NCI-H187 treated with DMSO at 0.1 percent for 48 hours (cell line): ENCODE measurements around the gene HSDL2.

Experiments used
- DNase-seq: peaks from one replicate; lab custom pipeline; 2025; lab: John Stamatoyannopoulos, UW

HSDL2 gene

GRCh38 chr9:112446526-112446925, 66.6 kb downstream of the HSDL2 start:
- no peak for DNase-seq

DNA sequence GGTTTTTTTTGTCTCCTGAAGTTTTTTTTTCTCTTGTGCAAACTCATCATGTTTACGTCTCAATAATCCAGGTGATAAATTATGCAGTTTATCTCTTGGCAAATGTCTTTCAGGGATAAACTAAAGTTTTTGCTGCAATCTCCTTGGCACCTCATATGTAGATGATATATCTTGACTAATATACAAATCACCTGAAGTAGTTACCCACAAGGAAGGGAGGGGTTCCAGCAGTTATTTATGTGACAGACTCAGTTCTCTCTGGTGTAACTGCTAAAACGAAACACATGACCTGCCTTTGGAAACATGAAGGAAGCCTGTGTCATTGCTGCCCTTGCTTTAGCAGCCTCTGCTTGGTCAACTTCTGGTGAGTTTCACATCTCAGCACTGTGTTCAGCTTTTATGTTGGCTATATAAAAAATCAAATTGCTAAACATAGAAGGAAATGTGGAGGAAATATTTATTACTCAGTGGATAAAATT, 67.4 kb downstream of the HSDL2 start:
- no peak for DNase-seq

DNA sequence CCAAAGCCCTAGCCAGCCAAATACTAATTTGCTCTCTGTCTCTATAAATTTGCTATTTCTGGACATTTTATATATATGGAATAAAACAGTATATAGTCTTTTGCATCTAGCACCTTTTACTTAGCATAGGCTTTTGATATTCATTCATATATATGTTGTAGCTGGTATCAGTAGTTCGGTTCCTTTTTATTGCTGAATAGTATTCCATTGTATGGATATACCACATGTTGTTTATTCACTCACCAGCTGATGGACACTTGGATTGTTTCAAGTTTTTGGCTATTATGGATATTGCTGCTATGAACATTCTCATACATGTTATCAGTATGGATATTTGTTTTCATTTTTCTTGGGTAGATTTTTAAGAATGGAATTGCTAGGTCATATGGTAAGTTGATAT, 82.9 kb downstream of the HSDL2 start:
- DNase-seq, result no peak

GRCh38 chr9:112465352-112465751, 85.4 kb downstream of the HSDL2 start:
- DNase-seq, result no peak

DNA sequence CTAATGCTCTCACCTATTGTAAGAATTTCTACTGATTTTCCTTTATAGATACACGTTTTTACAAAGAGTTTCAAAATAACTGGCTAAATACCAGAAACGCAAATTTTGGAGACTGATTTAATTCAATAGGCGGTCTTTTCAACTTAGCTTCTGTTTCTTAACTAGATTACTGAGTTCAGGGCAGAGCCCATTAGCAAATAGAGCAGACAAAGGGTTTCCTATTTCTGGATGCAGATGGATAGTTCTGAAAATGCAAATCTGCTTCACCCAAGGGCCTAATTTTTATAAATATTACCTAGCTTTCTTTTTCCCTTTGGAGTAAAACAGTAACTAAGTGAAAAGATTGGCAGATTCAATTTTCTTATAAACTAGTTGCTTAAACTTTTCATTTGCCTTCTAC, 93.1 kb downstream of the HSDL2 start:
- no peak for DNase-seq

DNA sequence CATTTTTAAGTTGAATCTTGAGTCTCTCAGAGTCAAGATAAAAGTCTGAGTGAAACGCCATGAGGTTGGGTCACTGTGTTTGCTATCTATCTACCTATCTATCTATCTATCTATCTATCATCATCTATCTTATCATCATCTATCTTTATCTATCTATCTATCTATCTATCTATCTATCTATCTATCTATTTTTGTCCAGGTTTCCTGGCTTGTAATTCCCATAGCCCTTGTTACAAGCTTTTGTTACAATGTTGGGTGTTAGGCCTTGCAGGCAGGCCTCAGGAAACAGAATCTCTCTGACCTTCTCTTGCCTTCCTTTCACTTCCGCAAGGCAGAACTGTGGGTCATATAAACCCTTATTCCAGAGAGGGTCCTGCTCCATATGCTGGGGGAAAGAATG, 94.1 kb downstream of the HSDL2 start:
- DNase-seq, result no peak

DNA sequence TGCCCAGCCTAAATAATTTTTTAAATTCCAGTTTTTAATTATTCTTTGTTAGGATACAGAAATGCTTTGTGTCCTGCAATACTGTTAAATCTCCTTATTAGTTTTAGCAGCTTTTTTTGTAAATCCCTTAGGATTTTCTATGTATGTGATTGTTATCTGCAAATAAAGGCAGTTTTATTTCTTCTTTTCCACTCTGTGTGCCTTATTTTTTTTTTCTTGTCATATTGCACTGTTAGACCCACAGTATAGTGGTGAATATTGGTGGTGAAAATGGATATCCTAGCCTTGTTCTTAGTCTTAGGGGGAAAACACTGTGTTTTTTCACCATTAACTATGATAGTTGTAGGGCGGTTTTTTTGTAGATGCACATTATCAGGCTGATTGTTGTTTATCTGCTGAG, 95.4 kb downstream of the HSDL2 start:
- DNase-seq, result no peak

DNA sequence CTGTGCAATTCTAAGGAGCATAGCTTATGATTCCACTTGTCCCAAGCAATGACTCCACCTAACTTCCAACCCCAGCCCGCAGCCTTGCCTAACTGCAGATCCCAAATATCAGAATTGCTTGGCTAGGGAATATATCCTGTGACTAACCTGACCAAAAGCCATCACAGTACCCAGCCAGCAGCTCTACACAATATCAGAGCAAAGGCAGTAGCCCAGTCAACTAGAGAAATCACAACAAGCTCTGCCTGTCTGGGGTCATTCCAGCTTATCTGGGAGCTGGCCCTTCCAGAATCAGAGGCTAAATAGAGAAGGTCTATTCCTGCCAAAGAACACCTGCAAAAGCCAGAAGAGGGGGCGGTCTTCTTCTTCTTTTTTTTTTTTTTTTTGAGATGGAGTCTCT, 97.4 kb downstream of the HSDL2 start:
- no peak for DNase-seq

- no peak for DNase-seq
These were observed 99.3 kb downstream of the HSDL2 start for GRCh38 chr9:112479221-112479620.

DNA sequence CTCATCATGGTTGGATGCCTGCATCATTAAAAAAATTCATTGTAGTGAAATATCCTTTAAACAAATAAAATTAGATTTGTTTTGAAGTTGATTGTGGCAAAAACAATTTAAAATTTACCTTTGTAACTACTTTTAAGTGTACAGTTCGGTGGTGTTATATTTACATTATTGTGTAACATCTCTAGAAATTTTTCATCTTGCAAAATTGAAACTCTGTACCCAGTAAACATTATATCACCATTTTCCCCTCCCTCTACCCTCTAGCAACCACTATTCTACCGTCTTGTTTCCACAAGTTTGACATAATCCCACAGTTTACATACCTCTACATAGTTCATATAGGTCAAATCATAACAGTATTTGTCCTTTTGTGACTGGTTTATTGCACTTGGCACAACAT, 104.7 kb downstream of the HSDL2 start:
- DNase-seq, result no peak

DNA sequence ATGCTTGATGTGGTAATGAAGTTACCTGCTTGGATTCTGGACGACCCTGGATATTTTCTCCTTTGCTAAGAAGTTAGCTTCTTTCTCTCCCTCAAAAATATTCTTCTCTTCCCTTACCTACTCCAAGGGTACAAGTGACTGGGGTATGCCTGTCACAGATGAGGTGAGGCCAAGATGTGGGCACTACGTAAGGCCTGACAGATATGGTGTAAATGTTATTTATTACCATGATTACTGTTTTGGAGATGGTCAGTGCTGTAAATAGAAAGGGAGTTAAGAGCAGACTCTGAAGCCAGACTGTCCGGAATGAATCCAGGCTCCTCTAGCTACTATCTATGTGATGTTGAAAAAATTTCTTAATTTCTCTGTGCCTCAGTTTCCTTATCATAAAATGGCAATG, 105.7 kb downstream of the HSDL2 start:
- no peak for DNase-seq

DNA sequence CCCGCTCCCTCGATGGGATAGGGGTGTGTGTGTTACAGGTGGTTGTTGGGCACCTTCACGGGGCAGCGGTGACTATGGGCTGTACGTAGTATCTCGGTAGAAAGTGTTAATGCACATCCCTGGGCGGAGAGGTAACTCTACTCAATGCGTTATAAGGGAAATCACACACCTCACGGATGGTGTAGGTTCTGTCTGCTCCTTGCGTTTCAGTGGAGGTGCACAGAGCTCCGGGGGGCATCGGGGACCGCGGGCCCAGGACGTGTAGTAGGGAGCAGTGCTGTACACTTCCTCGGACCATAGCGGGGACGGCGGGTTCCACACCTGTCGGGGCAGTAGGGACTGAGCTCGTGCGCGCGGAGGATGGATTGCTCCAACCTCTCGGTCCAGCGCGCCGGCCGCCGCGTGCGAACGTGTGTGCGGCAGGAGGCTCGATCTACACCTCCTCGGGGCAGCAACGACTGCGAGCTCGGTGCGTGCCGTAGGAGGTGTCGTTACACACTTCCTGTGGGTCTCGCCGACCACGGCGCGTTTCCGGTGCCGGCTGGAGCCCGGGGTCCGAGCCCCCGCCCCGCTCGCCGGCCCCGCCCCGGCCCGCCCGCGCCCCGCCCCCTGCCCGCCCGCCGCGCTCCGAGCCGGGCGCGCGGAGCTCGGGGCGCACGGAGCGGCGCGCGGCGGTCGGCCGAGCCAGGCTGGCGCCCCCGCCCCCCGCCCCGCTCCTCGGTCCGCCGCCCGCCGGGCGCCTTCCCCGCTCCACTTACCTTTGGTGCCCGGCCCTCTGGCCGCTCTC, 106.5 kb downstream of the HSDL2 start, which contains the start of gene KIAA1958:
KIAA1958 (plus strand) TSS at position 607 of the 787 bp plus-strand sequence. CDS start 87,254 bp downstream, outside the sequence.
- no peak for DNase-seq

DNA sequence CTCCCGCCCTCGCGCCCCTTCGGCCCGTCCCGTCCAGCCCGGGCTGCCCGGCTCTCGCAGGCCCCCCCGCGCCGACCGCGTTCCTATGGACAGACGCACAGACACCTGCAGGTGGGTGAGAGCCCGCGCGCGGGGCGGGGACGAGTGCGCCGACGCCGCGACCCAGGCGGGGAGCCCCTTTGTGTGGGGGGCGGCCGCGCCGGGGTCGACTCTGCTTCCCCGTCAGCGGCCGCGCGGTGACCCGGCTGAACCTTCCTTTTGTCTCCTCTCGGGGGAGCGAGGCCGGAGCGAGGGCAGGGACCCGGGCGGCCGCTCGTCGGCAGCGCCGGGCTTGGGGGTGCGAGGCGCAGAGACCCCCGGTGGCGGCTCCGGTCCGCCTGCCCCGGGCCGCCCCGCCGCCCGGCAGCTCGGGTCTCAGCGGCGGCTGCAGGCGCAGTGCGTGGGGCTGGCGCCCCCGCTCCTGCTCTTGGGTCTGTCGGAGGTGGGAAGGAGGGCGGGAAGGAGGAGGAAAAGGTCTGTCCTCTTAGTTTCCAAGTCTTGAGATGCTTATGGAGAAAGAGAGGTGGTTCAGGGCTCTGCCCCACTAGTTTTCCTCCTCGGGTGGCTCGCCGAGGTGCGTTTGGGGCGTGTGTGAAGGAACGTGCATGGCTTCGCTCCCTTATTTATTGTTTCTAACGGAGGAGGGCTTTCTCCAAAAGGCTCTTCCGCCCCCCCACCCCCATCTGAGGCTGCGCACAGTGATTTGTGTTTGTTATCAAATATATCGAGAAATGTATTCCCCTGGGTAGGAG, 107.3 kb downstream of the HSDL2 start:
- no peak for DNase-seq

GRCh38 chr9:112487799-112488340, 108.0 kb downstream of the HSDL2 start:
- no peak for DNase-seq

GRCh38 chr9:112489039-112489546, 109.2 kb downstream of the HSDL2 start:
- DNase-seq, result no peak

GRCh38 chr9:112489876-112490666, 110.2 kb downstream of the HSDL2 start:
- DNase-seq, result no peak

GRCh38 chr9:112493393-112494137, 113.7 kb downstream of the HSDL2 start:
- DNase-seq, result no peak

DNA sequence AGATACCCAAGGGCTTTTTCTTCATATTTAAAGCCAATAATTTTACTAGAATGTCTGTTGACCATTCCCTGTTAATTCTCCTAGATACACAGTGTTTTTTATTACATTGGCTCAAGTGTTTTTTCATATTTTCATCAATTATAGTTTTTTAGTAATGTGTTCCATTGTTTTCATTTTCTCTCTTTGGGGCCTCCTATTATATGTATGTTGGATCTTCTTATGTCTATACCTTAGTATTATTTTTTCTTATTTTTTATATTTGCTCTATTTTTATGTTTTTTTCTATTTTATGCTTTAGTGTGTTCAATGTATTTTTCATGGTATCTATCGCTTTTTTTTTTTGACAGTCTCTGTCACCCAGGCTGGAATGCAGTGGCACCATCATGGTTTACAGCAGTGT, 114.2 kb downstream of the HSDL2 start:
- no peak for DNase-seq

- no peak for DNase-seq
These were observed 115.7 kb downstream of the HSDL2 start for GRCh38 chr9:112495614-112496013.

- DNase-seq, result no peak
These were observed 116.3 kb downstream of the HSDL2 start for GRCh38 chr9:112496074-112496722.

- no peak for DNase-seq
These were observed 120.9 kb downstream of the HSDL2 start for GRCh38 chr9:112500842-112501241.
